LNCAP (cell line): ENCODE data around the gene HSPA8.

ENCODE experiments used
- TF ChIP-seq, protein P1 (sequence below): fragments of 450-650 bp; IDR thresholded peaks from 2 replicates; pipeline ENCODE4 v1.5.1; 2017; ENCODE audit warnings: mild to moderate bottlenecking

Gene HSPA8

DNA sequence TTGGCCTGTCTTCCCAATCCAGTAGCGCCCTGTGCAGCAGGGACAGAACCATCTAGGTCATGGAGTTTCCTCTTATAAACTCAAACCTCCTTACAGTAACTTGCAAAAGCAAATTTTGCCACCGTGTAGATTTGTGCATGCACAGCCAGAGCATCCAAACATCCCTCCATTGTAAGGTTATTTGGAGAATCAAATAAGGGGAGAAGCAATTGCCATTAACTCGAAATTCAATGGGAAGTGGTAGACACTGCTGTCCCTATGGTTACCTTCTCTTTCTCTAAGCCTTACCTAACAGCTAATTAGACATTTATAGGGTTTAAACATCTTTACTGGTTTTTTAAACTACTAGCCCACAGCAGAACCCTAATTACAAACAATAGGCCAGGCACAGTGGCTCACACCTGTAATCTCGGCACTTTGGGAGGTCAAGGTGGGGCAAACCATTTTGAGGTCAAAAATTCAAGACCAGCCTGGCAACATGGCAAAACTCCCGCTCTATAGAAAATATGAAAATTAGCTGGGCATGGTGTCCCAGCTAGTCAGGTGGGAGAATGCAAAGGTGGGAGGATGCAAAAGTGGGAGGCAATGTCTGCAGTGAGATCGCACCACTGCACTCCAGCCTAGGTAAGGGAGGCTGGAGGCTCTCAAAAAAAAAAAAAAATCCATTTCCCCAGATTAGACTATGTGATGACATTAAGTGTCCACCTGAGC is 6.6 kb downstream of the HSPA8 start:
- TF ChIP-seq, protein P1, sequence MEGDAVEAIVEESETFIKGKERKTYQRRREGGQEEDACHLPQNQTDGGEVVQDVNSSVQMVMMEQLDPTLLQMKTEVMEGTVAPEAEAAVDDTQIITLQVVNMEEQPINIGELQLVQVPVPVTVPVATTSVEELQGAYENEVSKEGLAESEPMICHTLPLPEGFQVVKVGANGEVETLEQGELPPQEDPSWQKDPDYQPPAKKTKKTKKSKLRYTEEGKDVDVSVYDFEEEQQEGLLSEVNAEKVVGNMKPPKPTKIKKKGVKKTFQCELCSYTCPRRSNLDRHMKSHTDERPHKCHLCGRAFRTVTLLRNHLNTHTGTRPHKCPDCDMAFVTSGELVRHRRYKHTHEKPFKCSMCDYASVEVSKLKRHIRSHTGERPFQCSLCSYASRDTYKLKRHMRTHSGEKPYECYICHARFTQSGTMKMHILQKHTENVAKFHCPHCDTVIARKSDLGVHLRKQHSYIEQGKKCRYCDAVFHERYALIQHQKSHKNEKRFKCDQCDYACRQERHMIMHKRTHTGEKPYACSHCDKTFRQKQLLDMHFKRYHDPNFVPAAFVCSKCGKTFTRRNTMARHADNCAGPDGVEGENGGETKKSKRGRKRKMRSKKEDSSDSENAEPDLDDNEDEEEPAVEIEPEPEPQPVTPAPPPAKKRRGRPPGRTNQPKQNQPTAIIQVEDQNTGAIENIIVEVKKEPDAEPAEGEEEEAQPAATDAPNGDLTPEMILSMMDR = no peak

DNA sequence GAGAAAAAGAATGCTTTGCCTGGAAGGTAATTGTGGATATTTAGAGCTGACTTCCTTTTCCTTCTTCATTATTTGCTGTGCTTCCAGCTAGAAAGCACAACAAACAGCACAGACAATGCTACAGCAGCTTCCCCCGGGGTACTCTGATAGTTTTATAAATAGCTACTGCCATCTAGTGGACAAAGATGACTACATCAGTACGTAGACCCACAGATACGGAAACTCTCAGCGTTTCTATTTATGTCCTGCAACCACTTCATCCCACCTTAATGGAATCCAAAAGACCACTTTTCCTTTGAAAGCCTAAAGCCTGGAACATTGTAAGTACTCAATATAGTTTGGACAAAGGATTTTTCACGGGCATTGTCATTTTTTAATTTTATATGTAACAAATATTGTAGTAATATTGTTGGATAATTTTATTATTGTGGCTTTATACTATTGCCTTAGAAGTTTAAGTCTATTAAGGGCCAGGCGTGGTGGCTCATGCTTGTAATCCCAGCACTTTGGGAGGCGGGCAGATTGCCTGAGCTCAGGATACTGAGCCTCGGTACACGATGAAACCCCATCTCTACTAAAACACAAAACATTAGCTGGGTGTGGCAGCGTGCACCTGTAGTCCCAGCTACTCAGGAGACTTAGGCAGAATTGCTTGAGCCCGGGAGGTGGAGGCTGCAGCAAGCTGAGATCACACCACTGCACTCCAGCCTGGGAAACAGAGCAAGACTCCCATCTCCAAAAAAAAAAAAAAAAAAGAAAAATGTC is 7.5 kb downstream of the HSPA8 start:
- TF ChIP-seq, protein P1 = peak; percentile 73; the same call in 1 of the 2 replicates

DNA sequence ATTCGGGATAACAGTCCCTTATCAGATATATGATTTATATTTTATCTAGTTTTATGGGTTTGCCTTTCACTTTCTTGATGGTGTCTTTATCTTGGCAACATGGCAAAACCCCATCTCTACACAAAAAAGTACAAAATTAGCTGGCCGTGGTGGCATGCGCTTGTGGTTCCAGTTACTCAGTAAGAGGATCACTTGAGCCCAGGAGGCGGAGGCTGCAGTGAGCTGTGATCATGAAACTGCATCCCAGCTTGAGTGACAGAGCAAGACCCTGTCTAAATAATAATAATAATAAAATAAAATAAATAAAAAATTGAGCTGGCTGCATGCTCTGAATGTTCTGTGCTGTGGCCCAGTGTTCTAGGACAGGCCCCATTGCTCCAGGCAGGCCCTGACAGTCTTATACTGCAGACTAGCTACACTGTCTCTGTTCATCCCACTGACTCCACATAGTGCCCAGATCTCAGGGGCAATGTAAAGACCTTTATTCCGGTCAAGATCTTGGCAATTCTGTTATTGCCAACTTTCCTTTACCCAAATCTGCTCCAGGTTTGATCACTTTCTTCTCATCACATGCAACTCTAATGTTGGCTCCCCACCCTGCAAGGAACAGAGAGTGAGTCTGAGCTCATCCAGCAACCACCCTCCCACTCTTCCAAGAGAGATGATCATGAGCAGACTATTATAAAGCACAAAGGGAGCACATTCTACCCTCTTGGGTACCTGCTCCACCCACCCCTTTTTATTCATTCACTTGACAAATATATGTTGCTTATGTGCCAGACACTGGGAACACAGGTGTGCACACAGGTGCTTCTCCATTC is 8.8 kb downstream of the HSPA8 start:
- TF ChIP-seq, protein P1 = no peak

DNA sequence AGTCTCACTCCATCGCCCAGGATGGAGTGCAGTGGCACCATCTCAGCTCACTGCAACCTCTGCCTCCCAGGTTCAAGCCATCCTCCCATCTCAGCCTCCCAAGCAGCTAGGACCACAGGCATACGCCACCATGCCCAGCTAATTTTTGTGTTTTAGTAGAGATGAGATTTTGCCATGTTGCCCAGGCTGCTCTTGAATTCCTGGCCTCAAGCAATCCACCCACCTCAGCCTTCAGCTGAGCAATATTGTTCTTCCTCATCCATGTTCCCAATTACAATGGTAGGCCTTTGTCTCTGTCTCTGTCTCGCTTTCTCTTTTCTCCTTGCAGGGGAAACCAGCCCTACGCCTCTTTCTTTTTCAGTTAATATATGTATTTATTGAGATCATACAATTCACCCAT is 10.3 kb downstream of the HSPA8 start:
- TF ChIP-seq, protein P1 = no peak

DNA sequence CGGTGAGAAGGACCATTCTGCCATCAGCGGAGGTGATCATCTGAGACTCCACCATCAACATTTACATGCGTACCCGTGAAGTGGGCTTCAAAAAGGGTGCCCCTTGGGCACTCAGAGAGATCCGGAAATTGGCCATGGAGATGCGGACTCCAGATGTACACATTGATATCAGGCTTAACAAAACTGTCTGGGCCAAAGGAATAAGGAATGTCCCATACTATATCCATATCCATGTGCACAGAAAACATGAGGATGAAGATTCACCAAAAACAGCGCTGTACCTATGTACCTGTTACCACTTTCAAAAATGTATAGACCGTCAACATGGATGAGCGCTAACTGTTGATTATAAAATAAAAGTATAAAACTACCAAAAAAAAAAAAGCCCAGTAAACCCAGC is 10.8 kb downstream of the HSPA8 start:
- TF ChIP-seq, protein P1 = no peak

DNA sequence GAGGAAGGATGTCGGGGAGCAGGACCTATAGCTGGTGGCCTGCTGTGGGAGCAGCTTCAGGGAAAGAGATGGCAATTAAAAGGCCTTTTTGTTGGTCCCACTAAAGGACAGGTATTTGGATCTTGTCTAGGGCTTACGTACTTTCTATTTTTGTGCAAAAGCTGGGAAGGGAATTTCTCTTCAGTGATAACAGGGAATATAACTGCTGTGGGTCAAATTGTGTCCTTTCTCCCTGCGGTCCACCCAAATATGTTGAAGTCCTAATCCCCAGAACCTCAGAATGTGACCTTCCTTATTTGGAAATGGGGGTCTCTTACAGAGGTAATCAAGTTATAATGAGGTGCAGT is 14.0 kb downstream of the HSPA8 start:
- TF ChIP-seq, protein P1 = no peak

DNA sequence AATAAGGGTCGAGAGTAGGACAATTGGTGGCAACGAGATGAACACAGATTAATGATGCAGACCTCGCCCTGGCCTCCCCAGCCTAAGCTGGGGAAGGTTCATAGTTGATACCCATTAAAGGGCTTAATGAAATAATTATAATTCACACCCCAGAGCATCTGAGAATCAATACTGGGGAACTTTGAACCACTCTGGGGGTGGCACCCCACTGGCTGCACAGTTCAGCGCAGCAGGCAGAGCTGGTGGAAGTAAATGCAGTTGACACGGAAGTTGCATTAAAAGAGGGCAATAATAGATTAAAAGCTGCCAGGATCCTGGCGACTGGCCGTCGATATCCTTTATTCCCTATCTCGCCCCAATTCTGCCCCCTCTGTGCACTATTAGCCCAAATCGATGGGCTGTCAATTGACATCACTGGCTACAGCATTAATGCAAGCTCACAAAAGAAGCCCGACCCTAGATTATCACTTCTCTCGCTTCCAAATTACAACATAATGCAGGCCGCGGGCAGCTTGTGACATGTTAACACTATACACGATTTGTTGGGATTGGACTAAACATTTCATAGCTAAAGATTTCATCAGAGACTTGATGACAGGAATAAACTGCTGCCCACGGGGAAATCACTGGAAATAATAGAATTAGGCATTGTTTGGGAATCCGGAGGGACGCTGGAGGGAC is 14.5 kb downstream of the HSPA8 start:
- TF ChIP-seq, protein P1 = no peak
